ENCODE results near the gene INTS11. TPM values are rescaled to one million over a fixed set of nuclear protein-coding genes. Genes with fewer than 3 reads are reported as not detected.

INTS11 gene
- total RNA-seq, 1 experiment from 2014 or later = 117 TPM

GRCh38 chr1:1297802-1298424, 26.5 kb downstream of the INTS11 start:
- TF ChIP-seq CTCF (IDR thresholded peaks at IDR 0.05; ENCODE audit: unreplicated experiment) = no peak
- no peak for DNase-seq
- Mint-ChIP-seq H3K4me3 (ENCODE audit: low read depth, unreplicated experiment) (no peak overlapping the region), H3K27ac (ENCODE audit: unreplicated experiment) (no peak overlapping the region), H3K4me1 (ENCODE audit: low read depth, unreplicated experiment) (no peaks in the 10 kb centered on the region), H3K27me3 (ENCODE audit: unreplicated experiment) (no peaks in the 10 kb centered on the region), H3K36me3 (ENCODE audit: insufficient read depth, unreplicated experiment) (peaks cover 13% of the 10 kb centered on the region), H3K9me3 (ENCODE audit: low read depth, unreplicated experiment) (no peaks in the 10 kb centered on the region)
- no TSS peak for BruUV-seq (replicated peaks)
- intact Hi-C loops (cut with micrococcal nuclease; ENCODE audit: unreplicated experiment) = no loop called here
- CTCF ChIA-PET = no interaction called here

GRCh38 chr1:1296070-1297061, 28.1 kb downstream of the INTS11 start:
- no peaks in the 10 kb centered on the region for H3K9me3 Mint-ChIP-seq (ENCODE audit: low read depth, unreplicated experiment)
- no peak for TF ChIP-seq CTCF (IDR thresholded peaks at IDR 0.05; ENCODE audit: unreplicated experiment)
- peaks cover 20% of the 10 kb centered on the region for H3K36me3 Mint-ChIP-seq (ENCODE audit: insufficient read depth, unreplicated experiment)
- no peak overlapping the region for H3K4me3 Mint-ChIP-seq (ENCODE audit: low read depth, unreplicated experiment)
- BruUV-seq (replicated peaks) = no TSS peak
- DNase-seq = no peak
- no peak overlapping the region for H3K27ac Mint-ChIP-seq (ENCODE audit: unreplicated experiment)
- intact Hi-C loops (cut with micrococcal nuclease; ENCODE audit: unreplicated experiment) = no loop called here
- H3K27me3 Mint-ChIP-seq (ENCODE audit: unreplicated experiment) = no peaks in the 10 kb centered on the region
- CTCF ChIA-PET = no interaction called here
- no peaks in the 10 kb centered on the region for H3K4me1 Mint-ChIP-seq (ENCODE audit: low read depth, unreplicated experiment)

GRCh38 chr1:1295154-1295923, 29.1 kb downstream of the INTS11 start:
- intact Hi-C loops (cut with micrococcal nuclease; ENCODE audit: unreplicated experiment) = no loop called here
- no peak for TF ChIP-seq CTCF (IDR thresholded peaks at IDR 0.05; ENCODE audit: unreplicated experiment)
- peaks cover 23% of the 10 kb centered on the region for H3K36me3 Mint-ChIP-seq (ENCODE audit: insufficient read depth, unreplicated experiment)
- H3K27me3 Mint-ChIP-seq (ENCODE audit: unreplicated experiment) = no peaks in the 10 kb centered on the region
- no peaks in the 10 kb centered on the region for H3K9me3 Mint-ChIP-seq (ENCODE audit: low read depth, unreplicated experiment)
- no peaks in the 10 kb centered on the region for H3K4me1 Mint-ChIP-seq (ENCODE audit: low read depth, unreplicated experiment)
- no peak for DNase-seq
- CTCF ChIA-PET = no interaction called here
- no peak overlapping the region for H3K27ac Mint-ChIP-seq (ENCODE audit: unreplicated experiment)
- no TSS peak for BruUV-seq (replicated peaks)
- H3K4me3 Mint-ChIP-seq (ENCODE audit: low read depth, unreplicated experiment) = no peak overlapping the region

GRCh38 chr1:1294250-1294890, 30.1 kb downstream of the INTS11 start:
- no peak for DNase-seq
- H3K36me3 Mint-ChIP-seq (ENCODE audit: insufficient read depth, unreplicated experiment) = peaks cover 28% of the 10 kb centered on the region
- no TSS peak for BruUV-seq (replicated peaks)
- no peak for TF ChIP-seq CTCF (IDR thresholded peaks at IDR 0.05; ENCODE audit: unreplicated experiment)
- H3K4me3 Mint-ChIP-seq (ENCODE audit: low read depth, unreplicated experiment) = no peak overlapping the region
- CTCF ChIA-PET = no interaction called here
- no peak overlapping the region for H3K27ac Mint-ChIP-seq (ENCODE audit: unreplicated experiment)
- no peaks in the 10 kb centered on the region for H3K9me3 Mint-ChIP-seq (ENCODE audit: low read depth, unreplicated experiment)
- H3K4me1 Mint-ChIP-seq (ENCODE audit: low read depth, unreplicated experiment) = no peaks in the 10 kb centered on the region
- no peaks in the 10 kb centered on the region for H3K27me3 Mint-ChIP-seq (ENCODE audit: unreplicated experiment)
- intact Hi-C loops (cut with micrococcal nuclease; ENCODE audit: unreplicated experiment) = no loop called here
